Stimulated activated CD8-positive, alpha-beta memory T cell treated with anti-CD3 and anti-CD28 coated beads, Interleukin-15, amount 100 ng/mL, for 4 hours (primary cell): ENCODE data around the gene MCM8.

Experiments
- DNase-seq, 2 donors: peaks; one replicate each; pipeline ENCODE4 v3.0.0-alpha.2; 2020; ENCODE audit warnings: low read depth in 2 of 2

The MCM8 gene

DNA sequence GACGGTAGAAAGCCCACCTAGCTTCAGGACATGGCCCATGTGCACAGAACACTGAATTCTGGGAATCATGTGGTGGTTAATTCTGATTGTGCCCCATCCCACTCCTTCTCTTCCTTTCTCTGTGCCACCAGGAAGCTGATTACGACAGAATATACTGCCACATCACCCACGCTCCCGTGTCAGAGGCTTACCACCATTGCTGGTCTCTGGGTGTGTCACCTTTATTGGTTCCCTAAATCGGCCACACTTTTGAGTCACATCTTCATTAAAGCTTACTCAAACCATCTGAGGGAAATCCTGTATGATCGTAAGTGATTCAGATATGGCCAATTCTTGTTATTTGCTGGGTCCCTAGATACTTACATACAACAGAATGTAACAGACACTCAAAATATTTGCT, 3.2 kb upstream of the MCM8 start:
- DNase-seq = no peak

- no peak for DNase-seq
Observed at GRCh38 chr20:5949943-5950270, 545 bp upstream of the MCM8 start.

DNA sequence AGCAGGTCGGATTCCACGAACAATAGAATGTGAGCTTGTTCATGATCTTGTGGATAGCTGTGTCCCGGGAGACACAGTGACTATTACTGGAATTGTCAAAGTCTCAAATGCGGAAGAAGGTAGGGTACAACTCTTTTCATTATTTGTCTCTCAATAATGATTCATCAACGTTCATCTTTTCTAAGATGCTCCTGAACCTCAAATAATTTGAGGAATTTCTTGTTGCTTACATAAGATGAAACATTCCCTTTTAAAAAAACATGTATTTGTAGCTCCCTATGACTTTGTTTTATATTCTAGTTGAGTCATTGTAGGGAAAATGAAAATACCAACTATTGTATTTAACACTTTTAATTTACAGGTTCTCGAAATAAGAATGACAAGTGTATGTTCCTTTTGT, 17.0 kb downstream of the MCM8 start:
- DNase-seq = no peak

DNA sequence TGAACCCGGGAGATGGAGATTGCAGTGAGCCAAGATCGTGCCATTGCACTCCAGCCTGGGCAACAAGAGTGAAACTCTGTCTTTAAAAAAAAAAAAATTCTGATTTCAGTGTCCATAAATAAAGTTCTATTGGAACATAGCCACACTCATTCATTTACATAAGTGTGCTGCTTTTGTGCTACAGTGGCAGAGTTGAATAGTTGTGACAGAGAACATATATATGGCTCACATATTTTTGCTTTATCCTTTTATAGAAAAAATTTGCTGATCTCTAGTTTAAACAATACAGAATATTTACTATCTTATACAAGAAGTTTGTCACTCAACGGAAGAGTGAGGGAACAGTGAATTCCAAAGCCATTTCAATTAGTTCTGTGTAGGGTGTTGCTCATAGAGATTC, 18.0 kb downstream of the MCM8 start:
- DNase-seq = no peak

DNA sequence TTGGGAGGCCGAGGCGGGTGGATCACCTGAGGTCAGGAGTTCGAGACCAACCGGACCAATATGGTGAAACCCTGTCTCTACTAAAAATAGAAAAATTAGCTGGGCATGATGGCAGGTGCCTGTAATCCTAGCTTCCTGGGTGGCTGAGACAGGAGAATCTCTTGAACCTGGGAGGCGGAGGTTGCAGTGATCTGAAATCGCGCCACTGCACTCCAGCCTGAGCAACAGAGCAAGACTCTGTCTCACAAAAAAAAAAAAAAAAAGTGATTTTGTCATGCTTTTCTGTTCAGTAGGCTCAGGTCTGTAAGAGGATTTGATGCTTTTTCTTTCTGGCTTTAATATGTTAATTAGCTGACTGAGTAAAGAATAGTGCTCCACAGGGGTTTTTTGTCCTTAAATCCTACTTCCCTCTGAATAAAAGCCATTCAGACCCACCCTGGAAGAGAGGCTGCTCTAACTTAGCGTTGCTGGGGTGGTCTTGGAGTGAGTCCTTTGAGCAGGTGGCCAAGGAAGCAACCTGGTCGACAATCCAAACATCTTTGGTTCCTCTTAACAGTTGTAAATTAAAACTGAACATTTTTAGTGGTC, 19.0 kb downstream of the MCM8 start:
- DNase-seq = no peak

GRCh38 chr20:5969940-5970339, 19.5 kb downstream of the MCM8 start:
- DNase-seq = no peak

GRCh38 chr20:5970381-5970780, 19.9 kb downstream of the MCM8 start:
- no peak for DNase-seq

DNA sequence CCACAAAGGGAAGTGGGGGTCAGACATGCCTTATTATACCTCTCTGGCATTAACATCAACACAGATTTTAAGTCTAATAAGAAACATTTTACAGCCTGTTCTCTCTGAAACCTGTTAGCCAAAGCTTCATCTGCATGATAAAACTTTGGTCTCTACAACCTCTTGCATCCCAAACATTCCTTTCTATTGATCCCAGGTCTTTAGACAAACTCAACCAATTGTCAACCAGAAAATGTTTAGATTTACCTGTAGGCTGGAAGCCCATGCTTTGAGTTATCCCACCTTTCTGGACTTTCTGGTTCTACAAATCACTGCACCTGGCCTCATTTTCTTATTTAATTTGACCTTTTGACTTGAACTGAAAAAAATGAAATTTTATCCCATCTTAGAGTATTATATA, 20.8 kb downstream of the MCM8 start:
- DNase-seq = no peak

DNA sequence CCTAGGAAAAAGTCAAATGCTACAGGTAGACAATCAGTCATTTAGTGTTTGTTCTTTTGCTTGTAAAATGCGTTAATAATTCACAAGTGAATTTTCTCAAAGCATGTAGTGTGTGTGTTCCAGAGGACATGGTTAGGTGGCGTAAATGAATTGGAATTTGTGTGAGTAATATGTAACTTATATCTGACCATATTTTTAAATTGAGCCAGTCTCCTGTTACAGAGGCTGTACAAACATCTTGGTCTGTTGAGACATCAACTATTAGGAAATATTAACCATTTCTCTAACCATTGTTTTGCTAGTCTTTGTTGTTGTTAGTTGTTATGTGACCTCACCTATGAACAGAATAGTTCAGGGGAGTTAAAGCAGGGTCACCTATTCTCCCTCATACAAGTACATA, 22.7 kb downstream of the MCM8 start:
- no peak for DNase-seq

GRCh38 chr20:5973971-5974370, 23.5 kb downstream of the MCM8 start:
- DNase-seq = no peak

GRCh38 chr20:5974531-5974930, 24.1 kb downstream of the MCM8 start:
- no peak for DNase-seq

- no peak for DNase-seq
Observed at GRCh38 chr20:5975778-5976177, 25.3 kb downstream of the MCM8 start.

DNA sequence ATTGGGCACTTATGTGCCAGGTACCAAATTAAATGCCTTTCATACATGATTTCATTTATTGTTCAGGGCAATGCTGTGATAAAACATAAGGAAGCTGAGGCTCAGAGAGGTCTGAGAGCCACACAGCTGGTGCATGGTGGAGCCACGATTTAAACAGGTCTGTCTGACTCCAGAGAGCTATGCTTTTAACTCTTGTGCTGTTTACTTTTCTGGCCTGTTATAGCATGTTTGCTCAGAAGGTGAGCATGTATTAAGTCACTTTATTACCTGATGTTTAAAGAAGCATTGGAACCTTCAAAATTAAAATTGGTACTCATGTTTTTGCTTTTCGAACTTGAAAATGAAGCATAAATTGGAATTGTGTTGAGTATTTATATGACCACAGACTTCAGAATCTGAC, 26.8 kb downstream of the MCM8 start:
- no peak for DNase-seq

- no peak for DNase-seq
Observed at GRCh38 chr20:5977975-5978374, 27.5 kb downstream of the MCM8 start.

GRCh38 chr20:5979801-5980200, 29.3 kb downstream of the MCM8 start:
- DNase-seq = no peak

DNA sequence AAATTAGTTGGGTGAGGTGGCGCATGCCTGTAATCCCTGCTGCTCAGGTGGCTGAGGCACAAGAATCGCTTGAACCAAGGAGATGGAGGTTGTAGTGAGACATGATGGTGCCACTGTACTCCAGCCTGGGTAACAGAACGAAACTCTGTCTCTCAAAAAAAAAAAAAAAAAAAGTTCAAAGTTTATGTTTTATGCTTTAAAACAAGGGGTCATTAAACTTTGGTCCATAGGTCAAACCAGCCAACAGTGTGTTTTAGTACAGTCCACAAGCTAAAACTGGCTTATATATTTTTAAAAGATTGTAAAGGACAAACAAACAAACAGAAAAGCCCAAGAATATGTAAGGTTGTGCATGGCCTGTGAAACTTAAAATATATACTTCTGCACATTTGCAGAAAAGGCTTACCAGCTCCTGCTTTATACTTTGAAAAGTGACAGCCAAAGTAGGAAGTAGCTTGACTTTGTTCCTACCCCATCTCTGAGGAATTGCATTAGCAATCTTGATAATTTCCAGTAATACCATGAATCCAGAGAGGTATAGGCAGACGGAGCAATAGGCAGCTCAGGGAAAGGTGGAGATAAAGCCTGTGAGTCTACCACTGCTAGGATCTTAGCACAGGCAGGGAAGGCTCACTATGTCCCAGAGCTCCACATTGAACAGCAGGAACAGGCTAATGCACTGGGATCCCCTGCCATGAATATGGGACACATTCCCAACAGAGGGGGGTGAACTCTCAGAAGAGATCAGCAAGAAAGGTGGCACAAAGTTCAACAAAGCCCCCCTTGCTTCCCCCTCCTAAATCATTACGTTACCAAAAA, 30.5 kb downstream of the MCM8 start:
- DNase-seq = no peak

DNA sequence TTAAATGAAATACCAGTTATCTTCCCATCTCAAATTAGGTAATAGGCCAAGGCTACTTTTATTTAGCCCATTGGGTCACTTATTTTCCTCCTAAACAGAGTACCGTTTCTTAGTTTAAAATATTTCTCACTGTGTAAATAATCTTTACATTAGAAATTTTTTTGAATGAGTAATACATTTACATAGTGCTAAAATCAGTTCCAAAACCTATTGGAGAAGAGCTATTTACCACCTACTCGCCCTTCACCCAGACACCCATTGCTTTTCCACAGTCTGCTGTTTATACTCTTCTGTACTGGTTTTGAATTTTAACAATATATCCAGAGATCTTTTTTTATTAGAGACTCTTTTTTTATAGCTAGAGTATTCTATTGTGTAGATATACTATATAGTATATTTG, 36.9 kb downstream of the MCM8 start:
- no peak for DNase-seq

- DNase-seq = no peak
Observed at GRCh38 chr20:5989539-5989938, 39.1 kb downstream of the MCM8 start.

DNA sequence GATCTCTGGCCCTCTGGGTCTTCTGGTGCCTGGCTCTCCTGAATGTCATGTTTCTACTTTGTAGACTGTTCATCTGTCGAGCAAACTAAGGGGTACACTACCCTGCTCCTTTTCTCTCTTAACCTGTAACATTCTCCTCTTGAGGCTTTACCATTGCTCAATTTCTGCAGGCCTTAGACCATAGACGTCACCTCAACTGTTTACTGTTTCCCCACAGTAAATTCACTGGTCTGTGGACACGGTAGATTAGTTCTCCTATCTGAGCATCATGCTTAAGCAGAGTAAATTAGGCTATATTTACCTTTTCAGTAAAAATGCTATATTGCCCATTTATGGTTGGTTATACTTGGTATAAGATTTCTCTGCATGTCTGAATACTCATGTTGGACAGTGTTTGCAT, 40.5 kb downstream of the MCM8 start:
- no peak for DNase-seq

- DNase-seq = no peak
Observed at GRCh38 chr20:5991623-5992441, 41.4 kb downstream of the MCM8 start.

DNA sequence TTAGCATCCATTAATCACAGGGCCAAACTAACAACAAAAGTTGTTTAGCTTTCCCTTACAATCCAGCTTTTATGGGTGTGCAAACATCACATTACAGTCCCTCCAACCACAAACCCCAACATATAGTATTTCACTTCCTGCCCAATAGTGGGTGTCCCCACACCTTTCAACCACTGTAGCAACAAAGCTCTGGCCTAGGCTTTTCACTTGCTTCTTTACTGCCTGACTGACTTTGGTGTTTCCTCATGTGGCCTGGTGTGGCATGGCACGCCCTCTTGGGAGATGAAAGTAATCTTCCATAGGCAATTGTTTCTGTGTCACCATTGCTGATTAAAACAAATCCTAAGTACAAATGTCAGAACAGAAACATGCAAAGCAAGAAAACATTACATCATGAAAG, 46.3 kb downstream of the MCM8 start:
- DNase-seq = peak in 1 of 2 donors; percentile 9

DNA sequence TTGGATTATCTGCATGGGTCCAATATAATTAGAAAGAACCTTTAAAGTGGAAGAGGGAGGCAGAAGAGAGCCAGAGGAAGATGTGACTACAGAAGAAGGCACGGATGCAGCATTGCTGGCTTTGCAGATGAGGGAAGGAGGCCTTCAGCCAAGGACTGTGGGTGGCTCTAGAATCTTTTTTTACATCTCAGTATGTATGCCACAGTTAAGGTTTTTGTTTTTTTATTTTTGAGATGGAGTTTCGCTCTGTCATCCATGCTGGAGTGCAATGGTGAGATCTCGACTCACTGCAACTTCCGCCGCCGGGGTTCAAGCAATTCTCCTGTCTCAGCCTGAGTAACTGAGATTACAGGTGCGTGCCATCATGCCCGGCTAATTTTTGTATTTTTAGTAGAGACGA, 49.3 kb downstream of the MCM8 start:
- no peak for DNase-seq

DNA sequence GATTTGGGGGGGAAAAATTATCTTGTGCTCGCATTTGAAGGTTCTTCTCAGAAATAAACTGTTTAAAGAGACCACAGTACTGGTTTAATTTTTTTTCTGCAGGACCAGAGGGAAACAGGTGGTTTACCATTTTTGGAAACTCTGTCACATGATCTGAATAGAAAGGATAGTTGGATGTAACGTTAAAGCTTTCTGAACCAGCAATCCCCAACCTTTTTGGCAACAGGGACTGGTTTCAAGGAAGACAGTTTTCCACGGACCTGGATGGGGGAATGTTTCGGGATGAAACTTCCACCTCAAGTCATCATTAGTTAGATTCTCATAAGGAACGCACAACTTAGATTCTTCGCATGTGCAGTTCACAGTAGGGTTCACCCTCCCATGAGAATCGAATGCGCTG, 50.4 kb downstream of the MCM8 start:
- no peak for DNase-seq
